Medulla oblongata (tissue), 1 donor: Measurements from ENCODE around the gene WDR76.
"Not testable (repeated sequence)": the region's sequence is repeated elsewhere in the genome, so short reads cannot be mapped to it uniquely, and the experiment has no call there.

Experiments used
- DNase-seq: peaks from one replicate; pipeline ENCODE4 v3.0.0-alpha.2; 2015; ENCODE audit errors: extremely low spot score

Gene WDR76

DNA sequence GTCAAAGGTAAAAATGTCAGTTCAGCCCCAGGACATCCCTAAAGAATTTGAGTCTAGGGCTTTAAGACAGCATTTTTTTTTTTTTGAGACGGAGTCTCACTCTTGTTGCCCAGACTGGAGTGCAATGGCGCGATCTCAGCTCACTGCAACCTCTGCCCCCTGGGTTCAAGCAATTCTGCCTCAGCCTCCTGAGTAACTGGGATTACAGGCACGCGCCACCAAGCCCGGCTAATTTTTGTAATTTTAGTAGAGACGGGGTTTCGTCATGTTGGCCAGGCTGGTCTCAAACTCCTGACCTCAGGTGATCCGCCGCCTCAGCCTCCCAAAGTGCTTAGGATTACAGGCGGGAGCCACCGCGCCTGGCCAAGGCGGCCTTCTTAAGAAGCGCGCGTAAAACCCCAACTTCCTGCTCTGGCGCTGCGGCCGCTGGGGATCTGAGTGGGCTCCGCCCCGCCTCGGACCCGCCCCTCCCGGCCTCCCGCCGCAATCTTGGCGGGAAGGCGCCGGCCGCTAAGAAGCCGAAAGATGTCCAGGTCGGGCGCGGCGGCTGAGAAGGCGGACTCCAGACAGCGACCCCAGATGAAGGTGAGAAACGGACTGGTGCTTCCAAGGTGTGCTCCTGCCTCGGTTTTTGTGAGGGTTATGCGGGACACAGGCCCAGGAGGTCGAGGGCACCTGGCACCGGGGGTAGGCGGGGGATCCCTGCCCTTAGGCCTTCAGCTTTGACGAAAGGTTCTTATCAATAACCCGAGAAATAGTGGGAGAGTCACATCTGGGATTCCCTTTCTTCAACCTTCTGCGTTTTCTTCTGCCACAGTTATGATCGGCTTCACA is at the start of gene WDR76:
WDR76 (plus strand) TSS at position 495 of the 834 bp plus-strand sequence; CDS start at position 526, 31 bp downstream.
- DNase-seq, result peak; percentile 65

DNA sequence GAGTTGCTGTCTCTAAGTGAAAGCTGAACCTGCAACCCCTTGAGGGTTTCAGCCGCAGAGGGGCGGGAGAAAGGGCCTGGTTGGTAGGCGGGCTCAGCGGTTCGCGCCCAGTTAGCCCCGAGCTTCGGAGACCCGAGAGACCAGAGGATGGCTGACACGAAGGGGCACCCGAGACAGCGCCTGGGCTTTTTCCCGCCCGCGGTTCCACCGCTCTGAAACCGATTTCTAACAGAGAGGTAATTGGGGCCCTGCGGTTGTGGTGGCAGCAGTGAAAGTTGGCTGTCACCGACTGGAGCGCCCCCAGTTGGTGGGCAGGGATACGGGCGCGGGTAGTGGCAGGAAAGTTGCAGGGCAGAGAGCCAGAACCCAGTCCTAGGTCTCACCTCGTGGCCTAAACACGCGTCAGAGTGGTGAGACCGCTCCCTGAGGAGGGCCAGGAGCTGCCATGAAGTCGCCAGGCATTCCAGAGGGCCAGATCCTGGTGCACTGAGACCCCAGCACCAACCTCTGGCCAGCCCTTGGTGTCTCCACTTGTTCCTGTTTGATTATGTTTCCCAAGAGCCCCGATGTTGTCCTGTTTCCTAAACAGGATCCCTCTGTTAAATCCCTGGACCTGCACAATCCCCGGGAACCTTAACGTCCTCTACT is 49.4 kb upstream of the WDR76 start:
- DNase-seq, result peak; percentile 79

DNA sequence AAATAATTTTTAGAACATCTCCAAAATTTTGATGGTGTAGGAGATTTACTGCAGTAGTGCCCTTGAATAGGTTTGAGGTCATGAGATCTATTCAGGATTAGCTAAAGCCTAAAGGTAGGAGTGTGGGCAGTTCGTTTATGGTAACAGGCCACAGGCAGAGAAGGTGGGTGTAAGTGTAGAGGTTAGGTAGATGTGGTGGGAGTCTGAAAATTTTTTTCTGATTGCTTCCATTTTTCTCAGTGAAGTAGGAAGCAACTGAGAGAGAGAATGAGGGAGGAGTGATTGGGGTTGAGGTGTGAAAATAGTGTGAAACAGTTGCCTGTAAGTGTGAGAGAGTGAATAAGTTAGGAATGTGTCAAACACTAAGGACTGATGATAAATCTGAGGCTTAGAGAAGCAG is 47.8 kb upstream of the WDR76 start:
- no peak for DNase-seq

- DNase-seq, result no peak
Measured at GRCh38 chr15:43789409-43789808, 37.4 kb upstream of the WDR76 start.

DNA sequence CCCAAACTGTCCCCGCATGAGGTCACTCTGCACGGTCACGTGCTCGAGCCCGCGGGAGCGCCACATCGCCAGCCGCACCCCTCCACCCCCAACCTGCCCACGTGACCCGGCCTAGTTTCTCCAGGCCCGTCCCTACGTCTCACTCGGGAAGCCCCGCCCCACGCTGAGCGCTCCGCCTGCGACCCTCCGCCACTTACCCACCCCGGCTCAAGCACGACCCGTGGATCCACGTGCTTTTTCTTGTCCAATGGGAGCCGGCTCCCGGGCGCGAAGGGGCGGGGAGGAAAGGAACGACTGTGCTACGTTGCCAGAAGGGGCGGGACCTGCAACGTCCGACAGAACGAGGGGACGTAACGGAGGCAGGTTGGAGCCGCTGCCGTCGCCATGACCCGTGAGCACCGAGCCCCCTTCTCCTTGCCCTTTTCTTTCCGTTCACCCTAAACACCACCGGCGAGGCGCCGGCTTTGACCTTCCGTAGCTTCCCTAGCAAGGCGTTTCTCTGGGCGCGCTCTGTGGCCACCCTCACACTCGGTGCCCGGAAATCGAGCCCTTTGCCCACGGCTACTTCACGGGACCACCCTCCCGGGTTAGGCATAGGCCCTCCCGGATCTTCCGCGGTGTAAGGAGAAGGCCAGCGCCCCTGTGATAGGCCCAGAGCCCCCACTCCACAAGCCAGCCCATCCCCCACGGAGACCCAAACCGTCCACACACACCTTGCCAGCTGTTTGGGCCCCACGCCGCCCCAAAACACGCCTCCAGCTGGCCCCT is 34.6 kb upstream of the WDR76 start, which contains the start of gene SERF2:
SERF2 (plus strand) TSS at position 328 of the 768 bp plus-strand sequence; CDS start at position 385, 57 bp downstream.
- peak; percentile 100 for DNase-seq

- no peak for DNase-seq
Measured at GRCh38 chr15:43792761-43793476, 33.9 kb upstream of the WDR76 start.

- DNase-seq, result no peak
Measured at GRCh38 chr15:43793647-43794046, 33.2 kb upstream of the WDR76 start.

- no peak for DNase-seq
Measured at GRCh38 chr15:43794269-43795037, 32.3 kb upstream of the WDR76 start.

DNA sequence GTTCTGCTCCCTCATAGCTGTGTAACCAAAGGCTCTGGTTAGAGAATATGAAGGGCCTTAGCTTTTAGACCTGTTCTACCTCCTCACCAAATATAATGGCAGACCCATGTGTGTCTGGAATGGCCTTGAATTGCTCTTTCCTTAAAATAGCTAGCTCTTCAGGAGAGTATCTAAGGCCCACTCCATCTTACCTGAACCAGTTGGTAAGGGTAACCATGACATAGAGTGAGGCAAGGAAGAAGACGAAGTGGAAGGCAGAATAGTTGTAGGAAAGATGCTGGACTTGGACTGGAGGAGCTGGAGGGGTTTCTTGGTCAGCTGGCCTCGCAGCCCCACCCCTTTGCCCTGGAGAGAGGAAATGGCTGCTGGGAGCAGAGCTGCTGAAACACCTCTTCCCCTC is 31.6 kb upstream of the WDR76 start:
- DNase-seq, result no peak

GRCh38 chr15:43795997-43796396 is 30.8 kb upstream of the WDR76 start:
- no peak for DNase-seq

GRCh38 chr15:43796566-43796965 is 30.2 kb upstream of the WDR76 start:
- no peak for DNase-seq

DNA sequence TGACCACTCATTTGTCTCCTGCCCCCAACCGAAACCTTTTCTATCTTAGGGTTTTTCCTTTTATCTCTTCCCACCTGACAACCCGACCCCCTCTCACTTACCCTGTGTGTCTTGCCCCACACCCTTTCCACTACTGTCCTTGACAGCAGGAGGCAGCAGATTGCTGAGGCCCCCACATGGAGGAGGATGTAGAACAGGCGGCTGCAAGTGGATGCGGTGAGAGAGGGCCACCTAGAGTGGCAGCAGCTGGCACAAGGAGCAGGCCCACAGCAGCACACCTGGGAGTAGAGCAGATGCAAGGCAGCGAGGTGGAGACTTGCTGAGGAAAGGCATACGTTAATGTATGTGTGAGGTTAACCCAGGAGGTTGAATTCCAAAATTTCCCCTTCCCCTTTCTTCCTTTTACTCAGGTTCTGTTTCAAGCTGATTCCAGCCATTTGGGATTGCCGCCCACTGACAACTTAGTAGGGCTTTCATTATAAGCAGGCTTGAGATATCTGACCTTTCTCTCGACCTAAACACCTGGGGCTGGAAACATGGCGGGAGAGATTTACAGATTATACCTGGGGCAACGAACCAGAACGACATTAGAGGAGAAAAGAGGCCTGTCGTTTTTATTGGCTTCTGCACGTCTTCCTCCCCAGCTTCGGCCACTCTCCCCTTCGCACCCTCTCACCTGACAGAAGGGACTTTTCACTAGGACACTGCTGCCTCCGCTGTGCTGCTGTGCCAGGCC is 27.4 kb upstream of the WDR76 start:
- no peak for DNase-seq

GRCh38 chr15:43799945-43800285 is 26.9 kb upstream of the WDR76 start, which contains the start of gene SERINC4:
SERINC4 (minus strand) TSS chr15:43800220; CDS start chr15:43799986, 234 bp downstream.
- DNase-seq, result no peak

DNA sequence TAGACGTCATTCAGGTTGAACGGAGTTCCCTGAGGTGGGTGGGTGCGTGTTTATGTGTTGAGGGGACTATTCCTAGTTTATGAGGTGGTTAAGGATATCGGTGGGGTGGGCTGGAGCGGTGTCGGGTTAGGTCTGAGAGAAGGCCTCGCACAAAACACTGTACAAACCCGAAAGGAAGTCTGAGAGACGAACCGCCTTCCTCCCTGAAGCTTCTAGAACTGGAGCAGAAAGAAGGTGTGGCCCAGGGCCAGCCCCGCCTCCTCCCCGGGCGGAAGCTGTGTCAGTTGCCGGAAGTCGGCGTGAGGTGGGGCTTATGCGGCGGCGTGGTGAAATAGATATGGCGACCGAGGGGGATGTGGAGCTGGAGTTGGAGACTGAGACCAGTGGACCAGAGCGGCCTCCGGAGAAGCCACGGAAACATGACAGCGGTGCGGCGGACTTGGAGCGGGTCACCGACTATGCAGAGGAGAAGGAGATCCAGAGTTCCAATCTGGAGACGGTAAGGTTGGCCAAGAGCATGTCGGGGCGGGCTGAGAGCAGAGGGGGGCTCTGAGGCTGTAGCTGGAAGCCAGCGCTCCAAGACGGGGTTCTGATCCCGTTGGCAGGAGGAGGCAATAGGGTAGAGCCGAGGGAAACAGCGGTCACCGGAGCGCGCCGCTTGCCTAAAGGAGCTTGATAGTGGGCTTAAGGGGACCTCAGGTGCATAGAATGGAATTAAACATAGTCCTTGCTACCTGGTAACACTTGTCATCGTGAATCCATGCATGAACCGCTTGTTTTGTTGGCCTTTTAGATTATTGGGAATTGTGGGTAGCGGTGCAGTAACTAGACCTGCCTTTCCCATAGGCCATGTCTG is 26.3 kb upstream of the WDR76 start, which contains the start of gene HYPK:
HYPK (plus strand) TSS at position 314 of the 856 bp plus-strand sequence; CDS start at position 338, 24 bp downstream.
- DNase-seq, result peak; percentile 97

DNA sequence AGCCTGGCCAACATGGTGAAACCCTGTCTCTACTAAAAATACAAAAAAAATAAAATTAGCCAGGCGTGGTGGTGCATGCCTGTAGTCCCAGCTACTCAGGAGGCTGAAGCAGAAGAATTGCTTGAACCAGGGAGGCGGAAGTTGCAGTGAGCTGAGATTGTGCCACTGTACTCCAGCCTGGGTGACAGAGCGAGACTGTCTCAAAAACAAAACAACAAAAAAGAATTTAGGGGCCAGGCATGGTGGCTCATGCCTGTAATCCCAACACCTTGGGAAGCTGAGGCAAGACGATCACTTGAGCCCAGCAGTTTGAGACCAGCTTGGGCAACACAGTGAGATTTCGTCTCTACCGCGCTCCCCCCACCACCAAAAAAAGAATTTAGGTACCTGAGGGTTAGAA is 24.1 kb upstream of the WDR76 start:
- DNase-seq, result not testable (repeated sequence)

DNA sequence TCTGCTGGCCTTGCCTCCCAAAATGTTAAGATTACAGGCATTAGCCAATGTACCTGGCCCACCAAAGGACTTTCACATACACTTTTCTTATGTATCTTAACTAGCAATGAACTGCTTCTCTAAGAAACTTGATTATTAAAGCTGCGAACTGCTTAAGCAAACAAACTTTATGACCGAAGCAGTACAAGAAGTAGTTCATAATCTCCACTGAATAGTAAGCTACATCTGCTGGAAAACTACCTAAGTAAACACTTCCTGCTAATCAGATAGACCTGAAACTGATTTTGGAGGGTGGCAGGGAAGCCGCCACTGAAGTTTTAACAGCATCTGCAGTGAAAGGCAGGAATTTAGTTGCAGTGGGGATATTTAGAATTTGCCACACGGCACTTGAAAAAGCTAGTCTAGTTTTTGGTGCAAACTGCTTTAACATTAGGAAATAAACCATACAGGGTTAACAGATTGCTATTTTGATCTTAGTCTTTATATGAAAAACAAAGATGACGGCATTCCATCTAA is 18.3 kb upstream of the WDR76 start:
- no peak for DNase-seq

DNA sequence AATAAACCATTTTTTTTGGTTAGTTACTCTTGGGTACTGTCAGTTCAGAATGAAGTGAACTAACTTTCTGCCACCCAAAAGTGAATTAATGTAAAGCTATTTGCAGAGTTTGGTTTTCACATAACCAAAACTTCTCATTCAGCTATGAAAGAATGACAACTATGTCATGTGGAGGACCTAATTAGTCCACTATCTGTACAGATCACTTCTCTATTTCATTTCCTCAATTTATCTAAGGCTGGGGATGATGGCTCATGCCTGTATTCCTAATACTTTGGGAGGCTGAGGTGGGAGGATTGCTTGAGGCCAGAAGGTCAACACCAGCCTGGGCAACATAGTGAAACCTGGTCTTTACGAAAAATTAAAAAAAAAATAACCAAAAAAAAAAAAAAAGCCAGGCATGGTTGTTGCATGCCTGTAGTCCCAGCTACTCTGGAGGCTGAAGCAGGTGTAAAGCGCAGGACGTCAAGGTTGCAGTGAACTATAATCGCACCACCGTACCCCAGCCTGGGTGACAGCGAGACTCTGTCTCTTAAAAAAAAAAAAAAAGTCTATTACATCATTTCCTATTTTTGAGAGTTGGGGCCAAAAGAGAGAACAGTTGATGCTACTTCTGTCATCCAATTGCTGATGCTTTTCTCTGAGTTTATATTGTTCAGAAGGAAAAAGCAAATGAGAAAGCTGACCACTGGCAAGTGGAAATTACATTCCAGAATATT is 17.7 kb upstream of the WDR76 start:
- no peak for DNase-seq

GRCh38 chr15:43815064-43815463 is 11.7 kb upstream of the WDR76 start:
- DNase-seq, result not testable (repeated sequence)
